Measurements from ENCODE around the gene OTOGL.

Gene OTOGL

GRCh38 chr12:80056232-80056631, 43.1 kb upstream of the OTOGL start:
- Histone ChIP-seq H2AFZ (ENCODE audit: low read length) (no peak overlapping the region), H3K9me3 (ENCODE audit: low read length) (no peaks in the 10 kb centered on the region), H3K4me2 (ENCODE audit: low read length) (no peak overlapping the region), H3K27ac (ENCODE audit: low read depth, low read length, poor library complexity, severe bottlenecking) (no peak overlapping the region), H3K79me2 (ENCODE audit: insufficient read depth, low read length) (no peaks in the 10 kb centered on the region), H3K4me1 (ENCODE audit: insufficient read depth, low read length, severe bottlenecking) (no peaks in the 10 kb centered on the region), H4K20me1 (ENCODE audit: insufficient read depth, low read length) (no peaks in the 10 kb centered on the region), H3K9ac (ENCODE audit: low read length) (no peak overlapping the region), H3F3A (ENCODE audit: insufficient read depth, low read length) (no peaks in the 10 kb centered on the region), H3K36me3 (ENCODE audit: insufficient read depth, low read length) (no peaks in the 10 kb centered on the region), H3K9me2 (ENCODE audit: low read depth, low read length) (no peaks in the 10 kb centered on the region), H3K4me3 (ENCODE audit: low read depth, low read length, poor library complexity, severe bottlenecking) (no peak overlapping the region), H3K27me3 (ENCODE audit: insufficient read depth, low read length) (no peaks in the 10 kb centered on the region)
- TF ChIP-seq EZH2 (IDR thresholded peaks at IDR 0.05; ENCODE audit: borderline replicate concordance, low read length): no peak

DNA sequence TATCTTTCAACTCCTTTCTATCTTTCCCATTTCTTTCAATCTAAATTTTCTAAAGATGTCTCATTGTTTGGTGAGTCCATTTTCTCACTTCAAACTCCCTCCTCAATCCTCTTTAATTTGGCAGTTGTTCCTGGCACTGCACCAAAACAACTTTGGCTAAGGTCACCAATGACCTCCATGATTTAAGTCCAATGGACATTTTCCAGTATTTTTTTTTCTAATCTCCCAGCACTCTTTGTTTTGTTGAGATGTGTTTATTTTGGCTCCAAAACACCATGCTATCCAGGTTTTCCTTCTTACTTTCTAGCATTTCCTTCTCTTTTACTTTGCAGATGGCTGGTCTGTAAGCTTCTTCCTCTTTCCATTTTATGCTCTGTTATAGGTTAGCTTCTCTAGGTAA, 42.5 kb upstream of the OTOGL start:
- Histone ChIP-seq H2AFZ (ENCODE audit: low read length) (no peak overlapping the region), H3K4me2 (ENCODE audit: low read length) (no peak overlapping the region), H3F3A (ENCODE audit: insufficient read depth, low read length) (no peaks in the 10 kb centered on the region), H3K9ac (ENCODE audit: low read length) (no peak overlapping the region), H4K20me1 (ENCODE audit: insufficient read depth, low read length) (no peaks in the 10 kb centered on the region), H3K36me3 (ENCODE audit: insufficient read depth, low read length) (no peaks in the 10 kb centered on the region), H3K9me3 (ENCODE audit: low read length) (no peaks in the 10 kb centered on the region), H3K27me3 (ENCODE audit: insufficient read depth, low read length) (no peaks in the 10 kb centered on the region), H3K9me2 (ENCODE audit: low read depth, low read length) (no peaks in the 10 kb centered on the region), H3K4me1 (ENCODE audit: insufficient read depth, low read length, severe bottlenecking) (no peaks in the 10 kb centered on the region), H3K4me3 (ENCODE audit: low read depth, low read length, poor library complexity, severe bottlenecking) (no peak overlapping the region), H3K27ac (ENCODE audit: low read depth, low read length, poor library complexity, severe bottlenecking) (no peak overlapping the region), H3K79me2 (ENCODE audit: insufficient read depth, low read length) (no peaks in the 10 kb centered on the region)
- no peak for TF ChIP-seq EZH2 (IDR thresholded peaks at IDR 0.05; ENCODE audit: borderline replicate concordance, low read length)
- TF ChIP-seq, protein P1, sequence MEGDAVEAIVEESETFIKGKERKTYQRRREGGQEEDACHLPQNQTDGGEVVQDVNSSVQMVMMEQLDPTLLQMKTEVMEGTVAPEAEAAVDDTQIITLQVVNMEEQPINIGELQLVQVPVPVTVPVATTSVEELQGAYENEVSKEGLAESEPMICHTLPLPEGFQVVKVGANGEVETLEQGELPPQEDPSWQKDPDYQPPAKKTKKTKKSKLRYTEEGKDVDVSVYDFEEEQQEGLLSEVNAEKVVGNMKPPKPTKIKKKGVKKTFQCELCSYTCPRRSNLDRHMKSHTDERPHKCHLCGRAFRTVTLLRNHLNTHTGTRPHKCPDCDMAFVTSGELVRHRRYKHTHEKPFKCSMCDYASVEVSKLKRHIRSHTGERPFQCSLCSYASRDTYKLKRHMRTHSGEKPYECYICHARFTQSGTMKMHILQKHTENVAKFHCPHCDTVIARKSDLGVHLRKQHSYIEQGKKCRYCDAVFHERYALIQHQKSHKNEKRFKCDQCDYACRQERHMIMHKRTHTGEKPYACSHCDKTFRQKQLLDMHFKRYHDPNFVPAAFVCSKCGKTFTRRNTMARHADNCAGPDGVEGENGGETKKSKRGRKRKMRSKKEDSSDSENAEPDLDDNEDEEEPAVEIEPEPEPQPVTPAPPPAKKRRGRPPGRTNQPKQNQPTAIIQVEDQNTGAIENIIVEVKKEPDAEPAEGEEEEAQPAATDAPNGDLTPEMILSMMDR (IDR thresholded peaks at IDR 0.05; ENCODE audit: low read length): no peak

GRCh38 chr12:80058586-80058985, 40.8 kb upstream of the OTOGL start:
- H3K9ac ChIP-seq (ENCODE audit: low read length): no peak overlapping the region
- H3K4me2 ChIP-seq (ENCODE audit: low read length): no peak overlapping the region
- no peak overlapping the region for H3K27ac ChIP-seq (ENCODE audit: low read depth, low read length, poor library complexity, severe bottlenecking)
- H3K4me1 ChIP-seq (ENCODE audit: insufficient read depth, low read length, severe bottlenecking): no peaks in the 10 kb centered on the region
- no peak overlapping the region for H3K4me3 ChIP-seq (ENCODE audit: low read depth, low read length, poor library complexity, severe bottlenecking)
- H3K36me3 ChIP-seq (ENCODE audit: insufficient read depth, low read length): no peaks in the 10 kb centered on the region
- no peaks in the 10 kb centered on the region for H4K20me1 ChIP-seq (ENCODE audit: insufficient read depth, low read length)
- H3K9me2 ChIP-seq (ENCODE audit: low read depth, low read length): no peaks in the 10 kb centered on the region
- no peaks in the 10 kb centered on the region for H3K79me2 ChIP-seq (ENCODE audit: insufficient read depth, low read length)
- no peak overlapping the region for H2AFZ ChIP-seq (ENCODE audit: low read length)
- no peaks in the 10 kb centered on the region for H3K27me3 ChIP-seq (ENCODE audit: insufficient read depth, low read length)
- TF ChIP-seq, protein P1 (IDR thresholded peaks at IDR 0.05; ENCODE audit: low read length): no peak
- no peak for TF ChIP-seq EZH2 (IDR thresholded peaks at IDR 0.05; ENCODE audit: borderline replicate concordance, low read length)
- H3K9me3 ChIP-seq (ENCODE audit: low read length): no peaks in the 10 kb centered on the region
- H3F3A ChIP-seq (ENCODE audit: insufficient read depth, low read length): no peaks in the 10 kb centered on the region

DNA sequence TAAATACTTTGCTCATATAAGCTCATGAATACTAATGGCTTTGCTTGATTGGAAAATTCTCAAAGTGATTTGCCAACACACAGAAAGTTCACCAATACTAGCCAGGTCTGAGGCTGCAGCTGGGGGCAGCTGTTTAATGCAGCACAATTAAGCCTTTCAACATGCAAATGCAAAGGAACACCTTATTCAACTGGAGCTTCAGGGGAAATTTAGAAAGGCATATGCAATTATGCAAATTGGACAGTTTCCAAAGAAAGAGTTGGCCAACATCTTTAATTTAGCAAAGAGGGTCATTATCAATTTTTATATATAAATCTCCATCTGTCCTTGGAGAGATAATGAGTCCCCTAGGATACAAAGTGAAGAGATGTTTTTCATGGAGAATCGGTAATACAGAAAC, 40.2 kb upstream of the OTOGL start:
- no peak overlapping the region for H3K4me3 ChIP-seq (ENCODE audit: low read depth, low read length, poor library complexity, severe bottlenecking)
- no peak for TF ChIP-seq EZH2 (IDR thresholded peaks at IDR 0.05; ENCODE audit: borderline replicate concordance, low read length)
- TF ChIP-seq, protein P1 (IDR thresholded peaks at IDR 0.05; ENCODE audit: low read length): no peak
- no peaks in the 10 kb centered on the region for H3K4me1 ChIP-seq (ENCODE audit: insufficient read depth, low read length, severe bottlenecking)
- no peaks in the 10 kb centered on the region for H3K9me3 ChIP-seq (ENCODE audit: low read length)
- H3K36me3 ChIP-seq (ENCODE audit: insufficient read depth, low read length): no peaks in the 10 kb centered on the region
- no peaks in the 10 kb centered on the region for H3K79me2 ChIP-seq (ENCODE audit: insufficient read depth, low read length)
- no peaks in the 10 kb centered on the region for H3K9me2 ChIP-seq (ENCODE audit: low read depth, low read length)
- H3F3A ChIP-seq (ENCODE audit: insufficient read depth, low read length): no peaks in the 10 kb centered on the region
- H3K27ac ChIP-seq (ENCODE audit: low read depth, low read length, poor library complexity, severe bottlenecking): no peak overlapping the region
- H3K27me3 ChIP-seq (ENCODE audit: insufficient read depth, low read length): no peaks in the 10 kb centered on the region
- no peaks in the 10 kb centered on the region for H4K20me1 ChIP-seq (ENCODE audit: insufficient read depth, low read length)
- H3K4me2 ChIP-seq (ENCODE audit: low read length): no peak overlapping the region
- H2AFZ ChIP-seq (ENCODE audit: low read length): no peak overlapping the region
- H3K9ac ChIP-seq (ENCODE audit: low read length): no peak overlapping the region
